IPS-18c (cell line): Measurements from ENCODE around the gene MPHOSPH8.
A peak's percentile ranks its signal among the peaks of the same experiment; 100 is the strongest.
"Not testable (repeated sequence)": the region's sequence is repeated elsewhere in the genome, so short reads cannot be mapped to it uniquely, and the experiment has no call there.

Experiments
- H3K4me3 ChIP-seq: 2 replicates; pipeline ENCODE4 v1.7.0; 2013; ENCODE audit warnings: low read depth, mild to moderate bottlenecking, low read length, moderate library complexity; ENCODE audit not compliant: insufficient read depth
- H3K9me3 ChIP-seq: one replicate; pipeline ENCODE4 v1.6.1; 2013; ENCODE audit warnings: mild to moderate bottlenecking, low read length, moderate library complexity; ENCODE audit not compliant: control insufficient read depth, insufficient read depth

MPHOSPH8 gene

GRCh38 chr13:19606737-19607136 is 26.7 kb upstream of the MPHOSPH8 start:
- H3K4me3 ChIP-seq = no peak overlapping the region

GRCh38 chr13:19607523-19608078 is 25.9 kb upstream of the MPHOSPH8 start:
- peaks cover 4% of the 10 kb centered on the region for H3K9me3 ChIP-seq
- no peak overlapping the region for H3K4me3 ChIP-seq

More at GRCh38 chr13:19606737-19607136, 26.7 kb upstream of the MPHOSPH8 start:
- peaks cover 4% of the 10 kb centered on the region for H3K9me3 ChIP-seq

DNA sequence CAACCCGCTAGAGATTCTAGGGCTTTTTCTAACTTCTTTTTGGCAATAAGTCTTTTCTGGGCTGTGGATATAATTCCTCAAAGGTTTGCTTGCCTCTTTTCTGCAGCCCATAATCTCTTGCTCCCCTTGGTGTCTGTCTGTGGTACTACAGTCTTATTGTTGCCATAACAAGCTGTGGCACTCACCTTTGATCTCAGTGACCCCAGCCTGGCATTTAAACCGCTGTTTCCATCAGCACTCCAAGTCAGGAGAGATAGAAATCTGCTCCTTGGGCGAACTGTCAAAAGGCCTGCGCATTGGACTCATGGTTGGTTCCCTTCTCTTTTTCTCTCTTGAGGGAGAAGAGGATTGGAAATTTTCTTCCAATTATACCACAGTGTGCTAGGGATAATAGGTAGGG is 14.5 kb upstream of the MPHOSPH8 start:
- Histone ChIP-seq H3K9me3 (peaks cover 2% of the 10 kb centered on the region), H3K4me3 (no peak overlapping the region)

DNA sequence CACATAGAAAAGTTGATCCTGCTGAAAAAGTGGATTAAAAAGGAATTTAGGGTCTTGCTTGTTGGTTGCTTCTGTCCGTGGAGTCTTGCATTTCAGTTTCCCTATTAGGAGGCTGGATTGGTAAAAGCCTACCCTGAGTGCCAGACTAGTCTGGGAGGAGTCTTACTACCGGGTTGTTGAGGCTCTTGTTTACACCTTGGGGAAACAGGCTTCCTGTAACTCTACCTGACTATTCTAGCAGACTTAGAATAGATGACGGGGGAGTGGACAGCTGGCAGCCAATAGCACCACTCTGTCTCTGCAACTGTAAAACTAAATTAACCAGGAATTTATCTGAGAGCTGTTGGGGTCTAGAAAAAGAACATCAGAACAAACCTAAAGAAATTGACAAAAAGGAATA is 11.3 kb upstream of the MPHOSPH8 start:
- Histone ChIP-seq H3K4me3 (no peak overlapping the region), H3K9me3 (peaks cover 3% of the 10 kb centered on the region)

- no peak overlapping the region for H3K4me3 ChIP-seq
- peaks cover 2% of the 10 kb centered on the region for H3K9me3 ChIP-seq
These were observed 9.2 kb upstream of the MPHOSPH8 start for GRCh38 chr13:19624265-19624664.

GRCh38 chr13:19632915-19633478 is 462 bp upstream of the MPHOSPH8 start:
- Histone ChIP-seq H3K9me3 (no peaks in the 10 kb centered on the region), H3K4me3 (peak overlapping the region; percentile 93)

GRCh38 chr13:19634256-19634740 is 839 bp downstream of the MPHOSPH8 start:
- H3K9me3 ChIP-seq = no peaks in the 10 kb centered on the region

GRCh38 chr13:19635926-19636325 is 2.5 kb downstream of the MPHOSPH8 start:
- H3K4me3 ChIP-seq, H3K9me3 ChIP-seq: not testable (repeated sequence)

More at GRCh38 chr13:19634256-19634740, 839 bp downstream of the MPHOSPH8 start:
- peak overlapping the region; percentile 93 for H3K4me3 ChIP-seq

GRCh38 chr13:19643652-19644051 is 10.2 kb downstream of the MPHOSPH8 start:
- H3K9me3 ChIP-seq = no peaks in the 10 kb centered on the region
- H3K4me3 ChIP-seq = no peak overlapping the region

- H3K4me3 ChIP-seq = no peak overlapping the region
These were observed 11.5 kb downstream of the MPHOSPH8 start for GRCh38 chr13:19645000-19645399.

DNA sequence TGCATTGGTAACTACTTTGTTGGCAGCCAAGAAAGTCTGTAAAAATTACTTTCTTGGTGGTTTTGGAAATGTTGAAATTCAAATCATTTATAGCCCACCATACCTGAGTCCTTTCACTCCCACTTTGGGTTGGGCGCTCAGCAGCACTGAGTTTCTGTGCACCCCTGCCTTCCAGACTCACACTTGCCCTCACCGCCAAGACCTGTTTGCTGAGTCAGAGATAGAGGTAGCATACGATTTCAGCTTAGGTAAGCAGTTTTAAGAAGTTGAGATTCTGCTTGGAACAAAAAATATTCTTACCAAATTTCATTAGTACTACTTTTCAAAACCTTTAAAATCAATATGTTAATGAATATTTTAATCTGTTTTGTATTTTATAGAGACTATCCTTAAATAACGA is 12.6 kb downstream of the MPHOSPH8 start:
- Histone ChIP-seq H3K9me3 (no peaks in the 10 kb centered on the region), H3K4me3 (no peak overlapping the region)

More at GRCh38 chr13:19645000-19645399, 11.5 kb downstream of the MPHOSPH8 start:
- no peaks in the 10 kb centered on the region for H3K9me3 ChIP-seq

GRCh38 chr13:19650742-19651141 is 17.3 kb downstream of the MPHOSPH8 start:
- Histone ChIP-seq H3K9me3 (no peaks in the 10 kb centered on the region), H3K4me3 (no peak overlapping the region)

- no peaks in the 10 kb centered on the region for H3K9me3 ChIP-seq
- no peak overlapping the region for H3K4me3 ChIP-seq
These were observed 24.6 kb downstream of the MPHOSPH8 start for GRCh38 chr13:19657872-19658591.

DNA sequence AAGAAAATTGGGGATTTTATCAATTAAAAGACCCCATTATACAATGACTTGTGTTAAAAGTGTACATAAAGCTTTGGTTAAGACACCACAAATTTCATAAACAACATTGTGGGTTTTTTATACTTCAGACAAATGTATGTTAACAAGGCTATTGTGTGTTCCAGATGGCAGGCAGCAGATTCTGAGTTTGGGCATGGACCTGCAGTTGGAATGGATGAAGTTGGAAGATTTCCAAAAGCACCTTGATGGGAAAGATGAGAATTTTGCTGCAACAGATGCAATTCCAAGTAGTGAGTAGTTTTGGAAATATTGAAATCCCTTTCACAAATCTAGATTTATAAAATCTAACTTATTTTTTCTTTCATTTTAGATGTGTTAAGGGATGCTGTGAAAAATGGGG is 25.4 kb downstream of the MPHOSPH8 start:
- Histone ChIP-seq H3K4me3 (no peak overlapping the region), H3K9me3 (no peaks in the 10 kb centered on the region)

DNA sequence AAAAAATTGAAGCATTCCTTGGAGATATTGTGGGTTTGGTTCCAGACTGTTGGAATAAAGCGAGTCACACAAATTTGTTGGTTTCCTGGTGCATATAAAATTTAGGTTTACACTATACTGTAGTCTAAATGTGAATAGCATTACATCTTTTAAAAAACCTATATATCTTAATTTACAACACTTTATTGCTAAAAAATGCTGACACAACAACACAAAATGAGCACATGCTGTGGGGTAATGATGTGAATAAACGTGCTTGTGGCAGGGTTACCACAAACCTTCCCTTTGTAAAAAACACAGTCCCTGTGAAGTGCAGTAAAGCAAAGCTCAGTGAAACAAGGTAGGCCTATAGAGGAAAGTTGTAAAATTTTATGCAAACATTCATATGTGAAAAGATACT is 27.7 kb downstream of the MPHOSPH8 start:
- Histone ChIP-seq H3K9me3 (no peaks in the 10 kb centered on the region), H3K4me3 (no peak overlapping the region)

DNA sequence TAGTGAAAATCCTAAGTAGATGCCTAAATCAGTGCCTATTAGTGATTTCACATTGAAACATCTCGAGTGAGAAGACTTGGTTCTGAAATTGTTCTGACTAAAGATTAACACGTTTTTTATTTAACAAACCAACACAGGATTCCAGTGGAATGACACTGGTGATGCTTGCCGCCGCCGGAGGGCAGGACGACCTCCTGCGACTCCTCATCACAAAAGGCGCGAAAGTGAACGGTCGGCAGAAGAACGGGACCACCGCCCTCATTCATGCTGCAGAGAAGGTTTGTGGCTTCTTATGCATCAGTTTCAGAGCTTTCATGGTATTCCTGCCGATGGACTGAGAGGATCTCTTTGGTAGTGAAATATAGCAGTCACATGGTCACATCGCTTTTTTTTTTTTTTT is 28.1 kb downstream of the MPHOSPH8 start:
- no peaks in the 10 kb centered on the region for H3K9me3 ChIP-seq
- no peak overlapping the region for H3K4me3 ChIP-seq

GRCh38 chr13:19663416-19663979 is 30.0 kb downstream of the MPHOSPH8 start:
- Histone ChIP-seq H3K9me3 (no peaks in the 10 kb centered on the region), H3K4me3 (no peak overlapping the region)
